Sigmoid colon (tissue), 4 donors: ENCODE data around the gene UBE2Q1.

Experiments
- POLR2A ChIP-seq, 2 donors: fragments of 450-650 bp; IDR thresholded peaks; one replicate each; pipeline ENCODE4 v1.6.1; 2016; ENCODE audit warnings: antibody characterized with exemption in 2 of 2, mild to moderate bottlenecking in 2 of 2, moderate library complexity in 2 of 2
- POLR2AphosphoS5 ChIP-seq, 4 donors: sonication (generic); formaldehyde crosslinking; IDR thresholded peaks; one replicate each; pipeline ENCODE4 v1.6.1; 2017; ENCODE audit warnings: antibody characterized with exemption in 4 of 4

- TF ChIP-seq POLR2A (IDR thresholded peaks at IDR 0.05) (no peak), POLR2AphosphoS5 (IDR thresholded peaks at IDR 0.05) (no peak)
Measured at GRCh38 chr1:154552036-154552435, 6.4 kb downstream of the UBE2Q1 start.
